ENCODE data around the gene TEF. TPM values are rescaled to one million over a fixed set of nuclear protein-coding genes. Genes with fewer than 3 reads are reported as not detected.
A peak's percentile ranks its signal among the peaks of the same experiment; 100 is the strongest.

Gene TEF
- total RNA-seq, 1 experiment from 2014 or later, result 19.4 TPM

- Histone ChIP-seq H3K9me2 (ENCODE audit: insufficient read depth) (no peaks in the 10 kb centered on the region), H3K4me3 (no peak overlapping the region), H3K4me1 (replicated peaks; ENCODE audit: insufficient read depth) (no peaks in the 10 kb centered on the region; the same call in 1 of the 2 replicates), H3K27ac (no peak overlapping the region), H3K9me3 (ENCODE audit: insufficient read depth, low read depth) (no peaks in the 10 kb centered on the region), H3K36me3 (ENCODE audit: low read depth) (peaks cover 4% of the 10 kb centered on the region; the same call in 1 of the 2 replicates), H3K4me2 (no peak overlapping the region), H4K20me1 (ENCODE audit: insufficient read depth) (no peaks in the 10 kb centered on the region; the same call in 1 of the 2 replicates), H3K79me2 (ENCODE audit: low read depth) (no peaks in the 10 kb centered on the region), H3K27me3 (ENCODE audit: insufficient read depth, low read depth) (no peaks in the 10 kb centered on the region), H2AFZ (no peak overlapping the region), H3F3A (ENCODE audit: insufficient read depth, low read depth) (no peaks in the 10 kb centered on the region)
- ChIA-PET CTCF (no interaction called here), POLR2A (ENCODE audit: unreplicated experiment) (interaction anchor here (0.5 kb wide), 1 partner anchor 60 kb away, joined by 4 read pairs; no protein-coding TSS in a partner anchor)
- no peak for DNase-seq
- BruUV-seq (replicated peaks), result no TSS peak
- TF ChIP-seq EZH2 (IDR thresholded peaks at IDR 0.05; ENCODE audit: low read depth), result no peak
- TF ChIP-seq, protein P1, sequence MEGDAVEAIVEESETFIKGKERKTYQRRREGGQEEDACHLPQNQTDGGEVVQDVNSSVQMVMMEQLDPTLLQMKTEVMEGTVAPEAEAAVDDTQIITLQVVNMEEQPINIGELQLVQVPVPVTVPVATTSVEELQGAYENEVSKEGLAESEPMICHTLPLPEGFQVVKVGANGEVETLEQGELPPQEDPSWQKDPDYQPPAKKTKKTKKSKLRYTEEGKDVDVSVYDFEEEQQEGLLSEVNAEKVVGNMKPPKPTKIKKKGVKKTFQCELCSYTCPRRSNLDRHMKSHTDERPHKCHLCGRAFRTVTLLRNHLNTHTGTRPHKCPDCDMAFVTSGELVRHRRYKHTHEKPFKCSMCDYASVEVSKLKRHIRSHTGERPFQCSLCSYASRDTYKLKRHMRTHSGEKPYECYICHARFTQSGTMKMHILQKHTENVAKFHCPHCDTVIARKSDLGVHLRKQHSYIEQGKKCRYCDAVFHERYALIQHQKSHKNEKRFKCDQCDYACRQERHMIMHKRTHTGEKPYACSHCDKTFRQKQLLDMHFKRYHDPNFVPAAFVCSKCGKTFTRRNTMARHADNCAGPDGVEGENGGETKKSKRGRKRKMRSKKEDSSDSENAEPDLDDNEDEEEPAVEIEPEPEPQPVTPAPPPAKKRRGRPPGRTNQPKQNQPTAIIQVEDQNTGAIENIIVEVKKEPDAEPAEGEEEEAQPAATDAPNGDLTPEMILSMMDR (conservative IDR thresholded peaks at IDR 0.05), result no peak
- intact Hi-C loops (cut with micrococcal nuclease; ENCODE audit: unreplicated experiment), result no loop called here
Observed at GRCh38 chr22:41351011-41351410, 30.7 kb upstream of the TEF start.

GRCh38 chr22:41352058-41352457 lies 29.7 kb upstream of the TEF start:
- no peak overlapping the region for H3K4me2 ChIP-seq
- no peaks in the 10 kb centered on the region for H3F3A ChIP-seq (ENCODE audit: insufficient read depth, low read depth)
- H3K27me3 ChIP-seq (ENCODE audit: insufficient read depth, low read depth), result no peaks in the 10 kb centered on the region
- H3K4me1 ChIP-seq (replicated peaks; ENCODE audit: insufficient read depth), result no peaks in the 10 kb centered on the region; the same call in 1 of the 2 replicates
- H3K36me3 ChIP-seq (ENCODE audit: low read depth), result peaks cover 4% of the 10 kb centered on the region; the same call in 1 of the 2 replicates
- POLR2A ChIA-PET (ENCODE audit: unreplicated experiment), result interaction anchor here (0.6 kb wide), 1 partner anchor 29 kb away, joined by 4 read pairs; the partner anchor contains the start of gene TEF
- no peaks in the 10 kb centered on the region for H3K9me3 ChIP-seq (ENCODE audit: insufficient read depth, low read depth)
- H3K79me2 ChIP-seq (ENCODE audit: low read depth), result no peaks in the 10 kb centered on the region
- H2AFZ ChIP-seq, result no peak overlapping the region
- BruUV-seq (replicated peaks), result no TSS peak
- no peak overlapping the region for H3K4me3 ChIP-seq
- H3K9me2 ChIP-seq (ENCODE audit: insufficient read depth), result no peaks in the 10 kb centered on the region
- CTCF ChIA-PET, result interaction anchor here (1.1 kb wide), 1 partner anchor 166 kb away, joined by 3 read pairs; no protein-coding TSS in a partner anchor
- no peaks in the 10 kb centered on the region; the same call in 1 of the 2 replicates for H4K20me1 ChIP-seq (ENCODE audit: insufficient read depth)
- H3K27ac ChIP-seq, result 0 out of 2 replicates have a peak overlapping the region, but pooled peaks have one; percentile 21
- intact Hi-C loops (cut with micrococcal nuclease; ENCODE audit: unreplicated experiment), result loop anchor here (1.0 kb wide), 1 partner anchor 29 kb away; the partner anchor contains the start of gene TEF
- TF ChIP-seq, protein P1 (conservative IDR thresholded peaks at IDR 0.05), result no peak
- no peak for TF ChIP-seq EZH2 (IDR thresholded peaks at IDR 0.05; ENCODE audit: low read depth)
- DNase-seq, result peak; percentile 50 to 64

- no TSS peak for BruUV-seq (replicated peaks)
- H3K9me3 ChIP-seq (ENCODE audit: insufficient read depth, low read depth), result no peaks in the 10 kb centered on the region
- ChIA-PET POLR2A (ENCODE audit: unreplicated experiment) (no interaction called here), CTCF (no interaction called here)
- H2AFZ ChIP-seq, result no peak overlapping the region
- H3K4me1 ChIP-seq (replicated peaks; ENCODE audit: insufficient read depth), result no peaks in the 10 kb centered on the region; the same call in 1 of the 2 replicates
- H3K4me3 ChIP-seq, result no peak overlapping the region
- DNase-seq, result no peak
- H3K27me3 ChIP-seq (ENCODE audit: insufficient read depth, low read depth), result no peaks in the 10 kb centered on the region
- H3K36me3 ChIP-seq (ENCODE audit: low read depth), result peaks cover 4% of the 10 kb centered on the region; the same call in 1 of the 2 replicates
- no peaks in the 10 kb centered on the region for H3F3A ChIP-seq (ENCODE audit: insufficient read depth, low read depth)
- intact Hi-C loops (cut with micrococcal nuclease; ENCODE audit: unreplicated experiment), result no loop called here
- no peak overlapping the region for H3K4me2 ChIP-seq
- TF ChIP-seq, protein P1 (conservative IDR thresholded peaks at IDR 0.05), result no peak
- no peak for TF ChIP-seq EZH2 (IDR thresholded peaks at IDR 0.05; ENCODE audit: low read depth)
- no peaks in the 10 kb centered on the region for H3K9me2 ChIP-seq (ENCODE audit: insufficient read depth)
- no peaks in the 10 kb centered on the region for H3K79me2 ChIP-seq (ENCODE audit: low read depth)
- H3K27ac ChIP-seq, result no peak overlapping the region
- no peaks in the 10 kb centered on the region; the same call in none of the 2 replicates for H4K20me1 ChIP-seq (ENCODE audit: insufficient read depth)
Observed at GRCh38 chr22:41353862-41354575, 27.7 kb upstream of the TEF start.
